SK-N-SH (cell line): Measurements from ENCODE around the gene SCTR.

Source experiments
- CTCF ChIP-seq: fragments of 200-600 bp; sonication (generic); IDR thresholded peaks from 2 replicates; pipeline ENCODE4 v1.6.1; 2017; ENCODE audit warnings: antibody characterized with exemption, mild to moderate bottlenecking, moderate library complexity
- MEF2A ChIP-seq: IDR thresholded peaks from 2 replicates; pipeline ENCODE4 v1.4.0; 2012; ENCODE audit warnings: low read depth, borderline replicate concordance
- MXI1 ChIP-seq: IDR thresholded peaks from 2 replicates; pipeline ENCODE4 v1.6.1; 2012; ENCODE audit warnings: mild to moderate bottlenecking, low read depth, low read length, improper control_type of control experiment
- RAD21 ChIP-seq: IDR thresholded peaks from 2 replicates; pipeline ENCODE4 v1.6.1; 2012; ENCODE audit warnings: mild to moderate bottlenecking, low read length
- TAF1 ChIP-seq: IDR thresholded peaks from 2 replicates; pipeline ENCODE4 v1.6.1; 2012; ENCODE audit warnings: low read depth, mild to moderate bottlenecking, low read length, moderate library complexity, borderline replicate concordance
- TEAD4 ChIP-seq: IDR thresholded peaks from 2 replicates; pipeline ENCODE4 v1.4.0; 2012; ENCODE audit warnings: mild to moderate bottlenecking, borderline replicate concordance; ENCODE audit not compliant: insufficient read depth
- TF ChIP-seq, protein P1 (sequence below): fragments of 150-350 bp; IDR thresholded peaks from 2 replicates; pipeline ENCODE4 v1.6.1; 2017; ENCODE audit warnings: antibody characterized with exemption, low read length, low read depth, borderline replicate concordance

DNA sequence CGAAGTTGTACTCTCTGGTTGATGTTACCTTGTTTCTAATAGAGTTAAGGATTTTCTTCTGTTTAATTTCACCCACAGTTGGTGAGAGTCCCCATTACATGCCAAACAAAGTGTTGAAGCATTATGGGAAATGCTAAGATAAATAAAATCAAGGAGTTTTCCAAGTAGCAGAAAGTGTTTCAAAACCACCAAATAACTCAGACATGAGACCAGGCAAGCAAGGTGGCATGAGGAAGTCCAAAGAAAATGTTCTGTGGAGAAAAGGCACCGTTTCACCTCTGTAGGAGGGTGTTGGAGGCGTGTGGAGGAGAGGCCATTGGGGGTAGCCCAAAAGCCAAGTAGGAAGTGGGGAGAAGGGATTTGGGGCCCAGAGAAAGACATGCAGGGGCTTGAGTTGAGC lies 28.6 kb upstream of the SCTR start:
- TF ChIP-seq MEF2A (no peak), CTCF (no peak), MXI1 (no peak), TAF1 (no peak), RAD21 (no peak), TEAD4 (no peak)
- TF ChIP-seq, protein P1, sequence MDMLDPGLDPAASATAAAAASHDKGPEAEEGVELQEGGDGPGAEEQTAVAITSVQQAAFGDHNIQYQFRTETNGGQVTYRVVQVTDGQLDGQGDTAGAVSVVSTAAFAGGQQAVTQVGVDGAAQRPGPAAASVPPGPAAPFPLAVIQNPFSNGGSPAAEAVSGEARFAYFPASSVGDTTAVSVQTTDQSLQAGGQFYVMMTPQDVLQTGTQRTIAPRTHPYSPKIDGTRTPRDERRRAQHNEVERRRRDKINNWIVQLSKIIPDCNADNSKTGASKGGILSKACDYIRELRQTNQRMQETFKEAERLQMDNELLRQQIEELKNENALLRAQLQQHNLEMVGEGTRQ, result no peak
